Measurements from ENCODE around the gene HIGD2A. TPM values are rescaled to one million over a fixed set of nuclear protein-coding genes. Genes with fewer than 3 reads are reported as not detected.

The HIGD2A gene
- total RNA-seq (2021) (133 and 149 TPM in 2 replicates), Bru-seq, nascent RNA (percentile 86 among the genes with signal in this experiment), BruChase-seq, experiment 1, labeled RNA remaining after a 2-hour chase (percentile 95 among the genes with signal in this experiment), BruChase-seq, experiment 2, labeled RNA remaining after a 6-hour chase (percentile 99 among the genes with signal in this experiment)
- long read RNA-seq, transcript HIGD2A-201 (2 exons, 668 nt), result major isoform, 180 of 188 reads
- long read RNA-seq, partial matches to known transcripts, result 0 of 188 reads
- long read RNA-seq, other reads (novel, unspliced or antisense), result 8 of 188 reads

DNA sequence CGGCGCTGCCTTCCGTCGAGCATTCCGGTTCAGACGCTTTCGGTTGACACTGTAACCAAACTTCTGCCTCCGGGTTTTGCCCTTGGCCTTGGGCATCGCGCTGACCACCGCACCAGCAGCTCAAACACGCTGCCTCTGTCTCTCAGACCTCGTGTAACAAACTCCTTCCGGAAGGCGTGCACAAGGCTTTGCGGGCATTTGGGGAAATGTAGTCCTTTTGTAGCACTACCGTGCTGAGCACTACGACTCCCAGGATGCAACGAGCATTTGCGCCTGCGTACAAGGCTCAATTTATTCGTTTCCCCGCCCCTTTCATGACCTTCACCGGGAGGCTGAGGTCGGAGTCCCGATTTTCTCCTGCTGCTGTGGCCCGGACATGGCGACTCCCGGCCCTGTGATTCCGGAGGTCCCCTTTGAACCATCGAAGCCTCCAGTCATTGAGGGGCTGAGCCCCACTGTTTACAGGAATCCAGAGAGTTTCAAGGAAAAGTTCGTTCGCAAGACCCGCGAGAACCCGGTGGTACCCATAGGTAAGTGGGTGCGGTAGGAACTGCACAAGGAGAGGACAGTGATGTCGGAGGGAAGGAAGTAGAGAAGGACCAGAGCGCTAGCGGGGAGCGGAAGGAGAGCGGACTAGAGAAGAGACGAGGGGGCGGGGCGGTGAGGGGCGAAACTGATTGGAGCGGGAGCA lies at the start of gene HIGD2A, which contains the start of gene NOP16:
HIGD2A (plus strand) TSS at position 308 of the 691 bp plus-strand sequence; CDS start at position 377, 69 bp downstream.
NOP16 (minus strand) TSS at position 155 of the 691 bp plus-strand sequence; CDS start at position 96, 59 bp downstream.
- no peaks in the 10 kb centered on the region for H3K27me3 ChIP-seq (ENCODE audit: insufficient read depth, low read depth)
- TF ChIP-seq EZH2 (IDR thresholded peaks at IDR 0.05; ENCODE audit: low read depth), result no peak
- TF ChIP-seq, protein P1, sequence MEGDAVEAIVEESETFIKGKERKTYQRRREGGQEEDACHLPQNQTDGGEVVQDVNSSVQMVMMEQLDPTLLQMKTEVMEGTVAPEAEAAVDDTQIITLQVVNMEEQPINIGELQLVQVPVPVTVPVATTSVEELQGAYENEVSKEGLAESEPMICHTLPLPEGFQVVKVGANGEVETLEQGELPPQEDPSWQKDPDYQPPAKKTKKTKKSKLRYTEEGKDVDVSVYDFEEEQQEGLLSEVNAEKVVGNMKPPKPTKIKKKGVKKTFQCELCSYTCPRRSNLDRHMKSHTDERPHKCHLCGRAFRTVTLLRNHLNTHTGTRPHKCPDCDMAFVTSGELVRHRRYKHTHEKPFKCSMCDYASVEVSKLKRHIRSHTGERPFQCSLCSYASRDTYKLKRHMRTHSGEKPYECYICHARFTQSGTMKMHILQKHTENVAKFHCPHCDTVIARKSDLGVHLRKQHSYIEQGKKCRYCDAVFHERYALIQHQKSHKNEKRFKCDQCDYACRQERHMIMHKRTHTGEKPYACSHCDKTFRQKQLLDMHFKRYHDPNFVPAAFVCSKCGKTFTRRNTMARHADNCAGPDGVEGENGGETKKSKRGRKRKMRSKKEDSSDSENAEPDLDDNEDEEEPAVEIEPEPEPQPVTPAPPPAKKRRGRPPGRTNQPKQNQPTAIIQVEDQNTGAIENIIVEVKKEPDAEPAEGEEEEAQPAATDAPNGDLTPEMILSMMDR (conservative IDR thresholded peaks at IDR 0.05), result no peak
- peak within 1 kb of the TSS; percentile 71 for H3K27ac ChIP-seq
- peak within 1 kb of the TSS; percentile 75 for H2AFZ ChIP-seq
- H3K4me2 ChIP-seq, result peak within 1 kb of the TSS; percentile 88
- H3K9me3 ChIP-seq (ENCODE audit: insufficient read depth, low read depth), result no peaks in the 10 kb centered on the region
- H3F3A ChIP-seq (ENCODE audit: insufficient read depth, low read depth), result peaks cover 31% of the 10 kb centered on the region
- POLR2A ChIA-PET (ENCODE audit: unreplicated experiment), result interaction anchor here (0.6 kb wide), 4 partner anchors 19 to 871 kb away, joined by 4 to 8 read pairs (median 5); no protein-coding TSS in a partner anchor
- BruUV-seq (replicated peaks), result no TSS peak
- no peaks in the 10 kb centered on the region for H3K9me2 ChIP-seq (ENCODE audit: insufficient read depth)
- intact Hi-C loops (cut with micrococcal nuclease; ENCODE audit: unreplicated experiment), result loop anchor here (1.0 to 10.0 kb wide), 6 partner anchors 22 to 436 kb away; partner anchors contain the start of genes FAF2, KIAA1191, RNF44 and TSPAN17
- H3K4me3 ChIP-seq, result peak within 1 kb of the TSS; percentile 74
- peak; percentile 95 to 98 for DNase-seq
- peaks cover 22% of the 10 kb centered on the region for H3K4me1 ChIP-seq (replicated peaks; ENCODE audit: insufficient read depth)
- peaks cover 40% of the 10 kb centered on the region for H3K79me2 ChIP-seq (ENCODE audit: low read depth)
- peaks cover 19% of the 10 kb centered on the region for H4K20me1 ChIP-seq (ENCODE audit: insufficient read depth)
- H3K36me3 ChIP-seq (ENCODE audit: low read depth), result peaks cover 28% of the 10 kb centered on the region
- CTCF ChIA-PET, result interaction anchor here (0.8 kb wide), 1 partner anchor 59 kb away, joined by 3 read pairs; no protein-coding TSS in a partner anchor

DNA sequence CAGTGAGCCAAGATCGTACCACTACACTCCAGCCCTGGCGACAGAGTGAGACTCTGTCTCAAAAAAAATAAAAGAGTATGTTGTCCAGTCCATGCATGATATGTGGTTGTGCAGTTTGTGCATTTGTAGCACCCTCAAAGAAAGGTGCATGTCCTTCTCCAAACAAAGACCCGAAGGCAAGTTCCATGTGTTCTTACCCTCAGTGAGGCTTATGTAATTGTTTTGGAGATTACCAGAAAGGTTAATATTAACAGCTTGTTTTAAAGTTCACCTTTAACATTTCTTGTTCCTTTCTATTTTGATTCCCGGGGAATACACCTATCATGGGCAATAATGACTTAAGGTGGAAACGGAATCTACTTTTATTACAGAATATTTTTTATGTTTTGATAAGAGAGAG lies 49.2 kb upstream of the HIGD2A start:
- Histone ChIP-seq H3K4me2 (no peak overlapping the region), H3K36me3 (ENCODE audit: low read depth) (no peaks in the 10 kb centered on the region), H3F3A (ENCODE audit: insufficient read depth, low read depth) (no peaks in the 10 kb centered on the region), H3K4me3 (no peak overlapping the region), H3K27me3 (ENCODE audit: insufficient read depth, low read depth) (no peaks in the 10 kb centered on the region), H3K9me3 (ENCODE audit: insufficient read depth, low read depth) (no peaks in the 10 kb centered on the region), H2AFZ (no peak overlapping the region), H4K20me1 (ENCODE audit: insufficient read depth) (no peaks in the 10 kb centered on the region), H3K9me2 (ENCODE audit: insufficient read depth) (no peaks in the 10 kb centered on the region), H3K27ac (no peak overlapping the region), H3K79me2 (ENCODE audit: low read depth) (no peaks in the 10 kb centered on the region), H3K4me1 (replicated peaks; ENCODE audit: insufficient read depth) (no peaks in the 10 kb centered on the region)
- ChIA-PET CTCF (no interaction called here), POLR2A (ENCODE audit: unreplicated experiment) (no interaction called here)
- no TSS peak for BruUV-seq (replicated peaks)
- intact Hi-C loops (cut with micrococcal nuclease; ENCODE audit: unreplicated experiment), result no loop called here
- DNase-seq, result no peak
- TF ChIP-seq EZH2 (IDR thresholded peaks at IDR 0.05; ENCODE audit: low read depth), result no peak
- TF ChIP-seq, protein P1 (conservative IDR thresholded peaks at IDR 0.05), result no peak

DNA sequence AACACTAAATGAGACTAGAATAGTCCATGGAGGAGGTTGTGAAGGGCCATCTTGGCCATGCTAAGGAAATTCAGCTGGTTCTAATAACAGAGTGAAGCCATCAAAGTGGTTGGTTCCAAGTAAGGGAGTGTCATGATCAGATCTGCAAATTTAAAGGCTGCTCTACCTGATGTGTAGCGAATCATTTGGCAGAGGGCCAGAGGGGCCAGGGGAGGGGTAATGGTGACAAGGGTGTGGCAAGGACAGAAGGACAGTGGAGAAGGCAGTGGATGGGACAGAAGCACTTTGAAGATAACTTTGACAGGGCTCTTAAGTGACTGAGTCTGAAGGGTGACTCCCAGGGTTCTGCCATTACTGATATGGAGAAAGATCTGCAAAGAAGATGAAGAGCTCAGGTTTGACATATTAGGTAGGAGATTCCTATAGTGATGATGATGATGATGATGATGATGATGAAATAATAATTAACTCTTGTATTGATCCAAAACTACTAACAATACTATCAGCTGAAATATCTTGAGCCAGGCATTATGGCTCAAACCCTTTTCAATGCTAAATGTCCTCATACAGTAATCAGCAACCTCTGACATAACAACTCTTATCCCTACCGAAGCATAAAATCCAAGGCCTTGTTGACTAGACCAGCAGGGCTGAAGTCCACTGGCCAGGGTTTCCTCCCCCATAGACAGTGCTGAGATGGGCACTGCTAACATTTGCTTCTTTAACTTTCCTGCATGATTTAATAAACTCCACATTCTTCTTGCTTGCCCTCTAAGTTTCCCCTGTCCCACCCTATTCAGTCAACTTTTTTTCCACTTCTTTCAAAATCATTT lies 47.0 kb upstream of the HIGD2A start:
- no peaks in the 10 kb centered on the region for H3K79me2 ChIP-seq (ENCODE audit: low read depth)
- POLR2A ChIA-PET (ENCODE audit: unreplicated experiment), result no interaction called here
- H3K9me3 ChIP-seq (ENCODE audit: insufficient read depth, low read depth), result no peaks in the 10 kb centered on the region
- no peak overlapping the region for H3K4me3 ChIP-seq
- H3K4me1 ChIP-seq (replicated peaks; ENCODE audit: insufficient read depth), result no peaks in the 10 kb centered on the region
- H3K9me2 ChIP-seq (ENCODE audit: insufficient read depth), result no peaks in the 10 kb centered on the region
- intact Hi-C loops (cut with micrococcal nuclease; ENCODE audit: unreplicated experiment), result no loop called here
- DNase-seq, result no peak
- no TSS peak for BruUV-seq (replicated peaks)
- no peaks in the 10 kb centered on the region for H3F3A ChIP-seq (ENCODE audit: insufficient read depth, low read depth)
- H3K27me3 ChIP-seq (ENCODE audit: insufficient read depth, low read depth), result no peaks in the 10 kb centered on the region
- no peak overlapping the region for H3K27ac ChIP-seq
- CTCF ChIA-PET, result interaction anchor here (0.6 to 0.7 kb wide), 2 partner anchors 64 to 1390 kb away, joined by 3 to 4 read pairs; no protein-coding TSS in a partner anchor
- TF ChIP-seq, protein P1 (conservative IDR thresholded peaks at IDR 0.05), result no peak
- no peaks in the 10 kb centered on the region for H4K20me1 ChIP-seq (ENCODE audit: insufficient read depth)
- no peak overlapping the region for H3K4me2 ChIP-seq
- no peak overlapping the region for H2AFZ ChIP-seq
- no peaks in the 10 kb centered on the region; the same call in 1 of the 2 replicates for H3K36me3 ChIP-seq (ENCODE audit: low read depth)
